Erythroblast (primary cell): ENCODE data around the gene FGF5.
A peak's percentile ranks its signal among the peaks of the same experiment; 100 is the strongest.

ENCODE experiments used
- DNase-seq, 2 experiments: peaks; one replicate each; lab custom pipeline; 2025; lab: John Stamatoyannopoulos, UW
- GATA1 ChIP-seq: IDR thresholded peaks from 2 replicates; pipeline ENCODE4 v1.6.1; 2011; ENCODE audit warnings: low read depth, mild to moderate bottlenecking, control low read depth, low read length, moderate library complexity
- POLR2A ChIP-seq: IDR thresholded peaks from 2 replicates; pipeline ENCODE4 v1.6.1; 2011; ENCODE audit warnings: mild to moderate bottlenecking, low read length

FGF5 gene, protein sequence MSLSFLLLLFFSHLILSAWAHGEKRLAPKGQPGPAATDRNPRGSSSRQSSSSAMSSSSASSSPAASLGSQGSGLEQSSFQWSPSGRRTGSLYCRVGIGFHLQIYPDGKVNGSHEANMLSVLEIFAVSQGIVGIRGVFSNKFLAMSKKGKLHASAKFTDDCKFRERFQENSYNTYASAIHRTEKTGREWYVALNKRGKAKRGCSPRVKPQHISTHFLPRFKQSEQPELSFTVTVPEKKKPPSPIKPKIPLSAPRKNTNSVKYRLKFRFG

DNA sequence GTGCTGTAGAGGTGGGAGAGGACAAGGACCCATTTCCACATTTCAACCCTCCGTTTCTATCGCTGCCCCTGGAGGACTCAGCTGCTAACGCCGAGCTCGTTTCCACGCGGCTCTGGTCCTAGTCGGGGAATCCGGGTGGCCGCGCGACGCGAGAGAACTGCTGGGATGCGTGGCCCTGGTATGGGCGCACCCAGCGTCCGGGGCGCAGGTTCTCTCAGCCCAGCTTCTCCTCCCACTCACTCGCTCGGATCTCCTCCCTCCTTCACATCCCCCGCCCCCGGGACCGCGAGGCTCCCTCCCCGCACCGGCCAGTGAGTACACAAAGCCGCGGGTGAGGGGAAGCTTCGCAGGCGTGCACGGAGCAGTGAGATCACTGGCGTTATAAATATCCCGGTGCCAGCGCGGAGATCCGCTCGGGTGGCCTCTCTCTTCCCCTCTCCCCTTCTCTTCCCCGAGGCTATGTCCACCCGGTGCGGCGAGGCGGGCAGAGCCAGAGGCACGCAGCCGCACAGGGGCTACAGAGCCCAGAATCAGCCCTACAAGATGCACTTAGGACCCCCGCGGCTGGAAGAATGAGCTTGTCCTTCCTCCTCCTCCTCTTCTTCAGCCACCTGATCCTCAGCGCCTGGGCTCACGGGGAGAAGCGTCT is at the start of gene FGF5:
TSS of gene FGF5 (plus strand) at position 412 of the 649 bp plus-strand sequence. CDS start at position 573, 161 bp downstream.
- peak; percentile 11 to 12 for DNase-seq
- TF ChIP-seq GATA1: no peak
- TF ChIP-seq POLR2A: no peak

DNA sequence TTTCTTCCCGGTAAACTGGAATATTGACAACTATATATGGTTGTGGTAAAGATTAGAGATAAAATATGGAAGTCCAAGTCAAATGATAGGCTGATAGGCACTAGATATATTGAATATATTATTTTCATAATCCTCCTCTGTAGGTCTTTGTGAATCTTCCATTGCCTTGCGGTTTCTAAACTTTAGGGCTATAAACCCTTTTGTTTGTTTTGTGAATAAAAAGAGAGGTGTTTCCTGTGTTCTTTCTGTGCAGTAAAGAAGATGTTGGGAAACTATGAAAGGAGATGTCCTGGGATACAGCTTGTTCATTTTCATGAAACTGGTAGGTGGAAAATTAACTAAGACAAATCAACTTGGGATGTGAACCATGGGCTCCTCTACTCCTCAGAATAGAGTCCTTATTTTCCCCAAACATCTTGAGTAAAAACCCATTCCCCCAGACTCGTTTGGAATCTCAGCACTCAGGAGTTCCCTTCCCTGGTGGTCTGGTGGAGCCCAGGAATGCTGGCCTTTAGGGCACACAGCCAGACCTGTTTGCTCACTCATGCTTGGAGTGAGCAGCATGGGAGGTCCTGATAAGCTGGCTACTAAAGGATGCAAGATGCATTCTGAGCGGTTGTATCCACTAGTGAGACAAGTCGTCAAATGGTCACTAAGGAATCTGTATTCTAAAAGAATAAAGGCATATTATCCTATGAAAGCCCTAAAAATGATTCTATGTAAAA is 47.0 kb upstream of the FGF5 start:
- DNase-seq: no peak
- TF ChIP-seq POLR2A: no peak
- TF ChIP-seq GATA1: no peak

DNA sequence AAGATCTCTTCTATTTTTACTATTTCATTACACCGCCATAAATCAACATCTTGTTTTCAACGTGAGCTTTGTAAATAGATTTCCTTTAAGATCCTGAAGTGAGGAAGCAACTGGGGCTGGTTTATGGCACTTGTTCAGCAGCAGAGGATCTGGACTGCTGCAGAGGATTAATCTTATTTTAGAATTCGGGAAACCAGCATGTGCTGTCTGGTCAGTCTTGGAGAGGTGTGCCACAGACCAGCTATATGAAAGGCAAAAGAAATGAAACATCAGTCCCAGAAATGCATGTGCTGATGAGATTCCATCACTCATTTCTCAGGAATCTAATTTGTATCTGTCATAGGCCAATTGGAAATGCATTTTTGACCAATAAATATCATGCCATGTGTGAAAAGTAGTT is 45.8 kb upstream of the FGF5 start:
- no peak for DNase-seq

DNA sequence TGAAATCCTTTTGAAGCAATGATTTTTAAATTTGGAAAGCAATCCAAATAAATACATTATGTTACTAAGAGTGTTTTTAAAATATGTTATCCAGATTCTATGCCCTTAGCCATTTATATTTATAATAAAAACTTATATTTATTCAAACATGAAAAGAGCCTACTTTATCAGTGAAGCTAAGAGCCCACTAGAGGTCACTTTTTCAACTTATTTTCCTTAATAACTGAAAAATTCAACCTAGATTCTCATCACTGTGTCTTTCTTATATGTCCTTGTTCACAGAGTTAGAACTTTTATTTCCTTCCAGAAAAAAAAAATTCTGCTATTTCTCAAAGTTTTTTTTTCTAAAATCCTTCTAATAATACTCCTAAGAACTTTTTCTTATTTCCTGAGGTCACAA is 45.3 kb upstream of the FGF5 start:
- DNase-seq: peak; percentile 1 to 14

More for the DNA sequence above, 45.8 kb upstream of the FGF5 start:
- TF ChIP-seq GATA1 (no peak), POLR2A (no peak)

DNA sequence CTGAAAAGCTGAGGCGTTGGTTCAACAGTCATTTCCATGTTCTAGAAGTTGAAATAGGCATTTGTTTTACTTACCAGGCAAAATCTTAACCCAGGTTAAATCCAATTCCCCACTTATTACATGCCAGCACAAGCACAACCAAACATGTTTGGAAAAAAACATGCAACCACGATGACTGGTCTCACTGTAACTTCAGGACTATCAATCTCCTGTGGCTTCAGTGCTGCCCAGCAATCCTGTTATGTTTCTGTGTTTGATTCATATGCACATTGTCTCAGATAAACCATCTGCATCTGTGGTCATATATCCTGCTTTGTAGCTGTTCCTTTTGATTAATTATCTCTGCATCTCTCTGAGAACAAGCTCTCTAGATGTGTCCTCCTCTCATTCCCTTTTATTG is 40.9 kb upstream of the FGF5 start:
- DNase-seq: no peak
- TF ChIP-seq POLR2A: no peak
- no peak for TF ChIP-seq GATA1

More for the DNA sequence above, 45.3 kb upstream of the FGF5 start:
- no peak for TF ChIP-seq POLR2A
- TF ChIP-seq GATA1: no peak

DNA sequence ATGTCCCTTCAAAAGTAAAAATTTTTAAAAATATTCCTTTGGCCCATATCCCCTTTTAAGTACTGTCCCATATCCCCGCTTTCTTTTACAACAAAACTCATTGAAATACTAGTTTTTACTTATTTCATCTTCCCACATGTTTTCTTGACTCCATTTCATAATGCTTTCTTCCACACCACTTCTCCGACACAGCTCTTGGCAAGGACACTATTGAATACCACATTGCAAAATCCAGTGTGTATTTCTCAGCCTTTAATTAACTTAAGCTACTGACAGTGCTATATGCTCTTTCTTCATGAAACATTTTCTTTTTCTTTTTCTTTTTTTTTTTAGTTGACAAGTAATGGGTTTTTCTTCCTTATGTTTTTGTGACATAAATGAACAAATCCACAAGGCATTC is 40.4 kb upstream of the FGF5 start:
- TF ChIP-seq POLR2A: no peak
- no peak for TF ChIP-seq GATA1
- DNase-seq: no peak

DNA sequence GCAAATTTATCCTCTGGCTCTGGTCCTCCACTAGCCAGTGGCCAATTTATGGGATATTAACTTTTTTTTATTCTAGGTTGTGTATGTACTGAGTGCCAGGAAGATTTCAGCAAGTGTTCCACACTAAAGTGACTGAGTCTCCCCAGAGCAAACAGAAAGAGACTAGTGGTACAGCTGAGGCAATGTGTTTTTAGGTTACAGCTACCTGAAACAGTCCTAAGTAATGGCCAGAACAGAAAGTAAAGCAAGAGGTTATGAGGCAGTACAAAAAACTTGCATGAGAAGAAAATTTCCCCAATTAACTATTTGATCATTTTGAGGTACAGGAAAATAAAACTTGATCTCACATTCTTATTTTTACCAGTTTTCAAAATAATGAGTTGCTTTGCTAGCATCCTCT is 38.0 kb upstream of the FGF5 start:
- no peak for TF ChIP-seq GATA1
- TF ChIP-seq POLR2A: no peak
- no peak for DNase-seq

DNA sequence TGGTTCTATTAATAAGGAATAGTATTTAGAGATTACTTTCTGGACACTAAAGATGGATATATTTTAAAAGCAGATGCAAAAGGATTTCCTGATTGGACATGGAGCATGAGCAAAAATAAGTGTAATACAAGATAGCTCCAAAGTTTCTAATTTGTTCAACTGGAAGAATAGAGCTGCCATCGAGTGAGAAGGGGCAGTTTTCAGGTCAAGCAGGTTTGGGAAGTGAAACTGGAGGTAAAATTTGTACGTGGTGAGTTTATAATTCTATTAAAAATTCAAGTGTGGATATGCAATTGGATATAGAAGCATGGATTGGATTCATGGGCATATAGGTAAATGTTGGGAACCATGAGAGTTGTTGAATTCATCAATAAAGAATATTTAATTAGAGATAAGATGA is 37.3 kb upstream of the FGF5 start:
- TF ChIP-seq POLR2A (no peak), GATA1 (no peak)
- DNase-seq: no peak

DNA sequence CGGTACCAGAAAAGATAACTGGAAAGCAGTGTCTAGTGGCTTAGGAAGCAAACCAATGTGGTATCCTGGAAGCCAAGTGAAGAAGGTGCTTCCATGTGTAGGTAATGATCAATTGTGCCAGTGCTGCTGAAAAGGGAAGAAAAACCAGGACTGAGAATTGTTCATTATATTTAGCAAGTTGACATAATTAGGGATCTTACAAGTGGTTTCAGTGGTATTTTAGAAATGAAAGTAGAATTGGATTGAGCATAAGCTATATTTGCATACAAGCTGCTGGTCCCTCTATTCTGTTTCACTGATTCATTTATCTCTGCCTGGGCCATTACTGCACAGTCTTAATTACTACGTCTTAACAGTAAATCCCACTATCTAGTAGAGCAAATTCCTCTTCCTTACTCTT is 36.9 kb upstream of the FGF5 start:
- no peak for TF ChIP-seq POLR2A
- TF ChIP-seq GATA1: no peak
- DNase-seq: no peak

DNA sequence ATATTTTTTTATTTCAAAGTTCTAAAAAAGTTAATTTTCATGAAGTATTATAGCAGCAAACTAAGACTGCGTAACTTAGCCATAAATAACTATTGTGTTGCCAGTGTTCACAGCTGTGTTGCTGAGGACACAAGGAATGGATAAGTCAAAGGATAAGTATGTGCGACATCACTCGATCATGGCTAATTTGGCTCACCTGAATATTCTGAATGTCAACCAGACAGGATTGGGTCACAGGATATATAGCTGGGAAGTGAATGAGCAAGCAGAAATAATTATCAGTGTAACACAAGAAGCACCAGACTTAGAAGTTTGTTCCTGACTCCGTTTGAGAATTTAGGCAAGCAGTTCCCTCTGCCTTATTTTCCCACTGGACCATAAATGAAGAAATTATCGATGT is 35.3 kb upstream of the FGF5 start:
- DNase-seq: no peak
- TF ChIP-seq GATA1 (no peak), POLR2A (no peak)

DNA sequence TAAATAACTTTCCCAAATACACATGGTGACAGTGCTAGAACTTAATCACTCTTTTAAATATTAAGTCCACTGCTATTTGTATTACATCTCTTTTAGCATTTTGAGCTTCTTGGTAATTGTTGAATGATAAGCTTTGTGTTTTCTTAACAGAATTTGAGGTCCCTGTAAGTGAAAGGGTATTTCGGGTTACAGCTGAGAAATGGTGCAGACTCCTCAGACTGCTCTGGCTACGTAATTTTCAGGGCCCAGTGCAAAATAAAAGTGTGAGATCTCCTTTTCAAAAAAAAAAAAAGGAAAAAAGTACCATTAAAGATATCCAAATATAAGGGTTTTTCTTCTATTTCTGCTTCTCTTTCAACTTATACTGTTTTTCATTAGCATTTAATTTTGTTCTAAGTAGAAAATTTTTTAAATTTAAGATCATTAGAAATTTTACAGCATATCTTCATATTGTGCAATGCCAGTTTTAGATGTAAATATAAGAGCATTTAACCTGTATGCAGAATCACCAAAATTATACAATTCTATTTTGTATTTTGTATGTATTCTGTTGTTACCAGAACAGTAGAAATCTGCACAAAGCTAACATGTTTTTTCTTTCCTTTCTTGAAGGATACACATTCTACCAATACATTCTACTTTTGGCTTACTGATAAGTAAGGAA is 33.6 kb upstream of the FGF5 start:
- TF ChIP-seq POLR2A (no peak), GATA1 (no peak)
- no peak for DNase-seq

DNA sequence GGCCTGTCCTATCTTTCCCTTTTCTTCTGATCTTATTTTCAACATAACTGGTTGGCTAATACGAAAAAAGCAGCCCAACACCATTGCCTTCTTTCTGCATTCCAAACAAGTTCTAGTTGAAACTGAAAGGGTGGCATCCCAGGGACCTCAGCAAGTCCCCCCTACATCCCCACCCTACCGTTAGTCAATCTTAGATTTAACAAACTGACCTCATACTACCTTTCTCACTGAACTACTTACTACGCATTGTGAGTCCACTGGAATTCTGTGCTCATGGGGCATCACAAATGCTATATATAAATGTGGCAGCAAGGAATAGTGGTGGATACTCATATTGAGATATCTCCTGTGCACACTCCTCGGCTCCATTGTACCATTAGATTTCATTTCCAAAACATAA is 33.1 kb upstream of the FGF5 start:
- no peak for TF ChIP-seq POLR2A
- TF ChIP-seq GATA1: no peak
- no peak for DNase-seq

DNA sequence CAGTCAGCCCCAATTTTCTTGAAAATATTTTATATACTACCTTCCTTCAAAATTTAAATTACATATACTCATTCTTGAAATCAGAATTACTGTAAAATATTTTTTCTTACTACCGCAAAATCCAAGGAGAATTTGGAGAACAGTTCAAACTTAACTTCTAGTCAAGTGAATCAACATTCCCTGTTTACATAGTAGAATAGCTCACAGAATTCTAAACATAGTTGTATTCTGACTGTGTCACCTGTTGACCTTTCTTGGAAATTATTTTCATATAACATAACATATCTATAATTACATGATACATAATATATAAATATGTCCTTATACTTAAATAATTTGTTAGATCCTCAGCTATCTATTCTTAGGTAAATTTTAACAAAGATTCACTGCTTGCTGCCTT is 31.0 kb upstream of the FGF5 start:
- DNase-seq: no peak
- TF ChIP-seq GATA1 (no peak), POLR2A (no peak)
